ENCODE results near the gene SYT1.

Gene SYT1

DNA sequence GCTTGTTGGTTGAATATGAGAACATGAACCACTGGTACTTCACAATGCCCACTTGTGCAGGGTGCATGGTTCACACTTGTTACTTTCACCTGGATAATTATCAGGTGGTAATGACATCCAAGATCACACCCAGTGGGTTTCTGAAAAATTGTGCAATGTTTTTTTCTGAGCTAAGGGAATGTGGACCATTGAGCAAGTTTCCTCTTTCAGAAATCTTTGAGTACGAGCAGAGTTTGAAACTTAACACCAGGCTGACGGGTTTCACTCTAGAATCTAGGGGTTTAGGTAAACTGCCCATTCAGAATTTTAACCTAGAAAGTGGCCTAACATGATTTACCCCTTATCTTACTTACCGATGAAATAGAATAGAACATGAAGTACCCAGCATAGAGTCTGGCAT is 436.6 kb downstream of the SYT1 start:
- DNase-seq: no peak

DNA sequence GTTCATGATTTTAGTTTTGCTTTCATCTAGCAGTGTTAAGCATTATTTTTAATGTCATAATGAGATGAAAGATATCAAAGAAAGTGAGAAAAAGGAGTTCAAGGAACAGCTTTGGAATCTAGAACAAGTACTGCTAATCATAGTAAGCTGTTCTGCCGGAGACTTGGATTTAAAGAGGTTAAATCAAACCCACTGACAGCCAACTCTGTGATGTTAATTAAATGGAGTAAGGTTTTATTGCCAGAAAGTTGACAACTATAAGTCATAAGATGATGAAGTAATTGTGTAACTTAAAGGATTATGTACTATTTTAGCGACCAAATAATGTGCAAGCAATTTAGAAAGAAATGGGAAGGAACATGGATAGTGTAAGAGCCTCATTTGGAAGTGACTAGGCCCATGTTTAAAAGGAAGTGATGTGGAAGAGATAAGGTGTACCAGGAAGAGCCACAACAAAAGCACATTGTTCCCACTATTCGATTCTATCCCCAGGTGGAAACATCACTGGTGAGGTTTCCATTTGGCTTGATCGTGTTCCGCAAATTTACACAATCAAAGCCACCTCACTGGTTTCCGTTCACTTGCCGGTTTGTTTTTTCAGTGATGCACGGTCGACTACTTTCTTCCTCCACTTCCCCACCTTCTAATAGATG is 437.7 kb downstream of the SYT1 start:
- no peak for DNase-seq

DNA sequence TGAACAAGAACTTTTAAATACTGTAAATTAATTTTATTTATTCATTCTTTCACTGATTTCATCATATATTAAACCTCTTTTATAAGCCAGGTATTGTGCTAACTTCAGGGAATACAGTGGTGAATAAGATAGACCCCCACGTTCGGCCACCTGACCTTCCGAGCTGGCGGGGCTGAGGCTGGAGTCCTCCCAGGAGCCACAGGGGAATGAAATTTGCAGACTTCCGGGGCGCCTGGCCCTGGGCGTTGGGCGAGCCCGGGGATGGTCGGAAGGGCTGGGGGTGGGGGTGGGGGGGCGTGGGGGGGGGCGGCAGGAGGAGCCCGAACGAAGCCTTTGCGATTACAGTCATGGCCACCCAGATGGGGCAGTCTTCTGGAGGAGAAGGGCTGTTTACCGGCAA is 442.8 kb downstream of the SYT1 start:
- no peak for DNase-seq

GRCh38 chr12:79309039-79309438 is 444.5 kb downstream of the SYT1 start:
- no peak for DNase-seq

GRCh38 chr12:79317179-79317847 is 452.7 kb downstream of the SYT1 start:
- no peak for DNase-seq

DNA sequence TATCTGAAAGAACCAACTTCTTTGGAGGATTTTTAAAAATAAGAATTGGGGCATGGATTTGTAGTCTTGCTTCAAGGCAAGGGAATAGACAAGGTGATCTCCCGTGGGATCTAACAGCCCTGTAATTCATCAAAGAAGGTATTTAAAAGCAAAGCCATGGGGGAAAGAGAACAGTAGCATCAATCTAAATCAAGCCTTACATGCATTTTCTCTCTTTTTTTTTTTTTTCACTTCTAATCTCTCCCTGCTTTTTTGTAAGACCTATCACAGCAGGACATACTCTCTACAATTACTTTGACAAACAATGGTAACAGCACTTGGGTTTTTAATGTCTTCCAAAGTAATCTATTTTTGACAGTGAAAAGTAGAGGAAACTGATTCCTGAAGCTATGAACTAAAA is 458.3 kb downstream of the SYT1 start:
- DNase-seq: no peak

DNA sequence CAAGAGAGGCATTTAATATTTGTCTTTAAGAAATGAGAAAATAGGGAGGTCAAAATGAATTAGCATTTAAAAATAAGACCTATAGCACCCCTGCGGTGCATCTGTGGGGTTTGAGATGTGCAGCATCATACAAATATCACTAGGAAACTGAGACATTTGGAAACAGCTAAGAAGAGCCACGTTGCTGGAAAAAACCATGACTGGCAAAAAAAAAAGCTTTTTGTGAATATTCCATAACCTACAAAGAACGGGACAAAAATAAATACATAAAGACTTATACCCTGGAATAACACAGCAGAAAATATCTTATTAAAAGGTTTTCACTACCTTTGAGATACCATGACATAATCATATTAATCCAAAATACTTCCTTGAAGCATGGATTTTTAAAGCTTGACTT is 460.0 kb downstream of the SYT1 start:
- no peak for DNase-seq

DNA sequence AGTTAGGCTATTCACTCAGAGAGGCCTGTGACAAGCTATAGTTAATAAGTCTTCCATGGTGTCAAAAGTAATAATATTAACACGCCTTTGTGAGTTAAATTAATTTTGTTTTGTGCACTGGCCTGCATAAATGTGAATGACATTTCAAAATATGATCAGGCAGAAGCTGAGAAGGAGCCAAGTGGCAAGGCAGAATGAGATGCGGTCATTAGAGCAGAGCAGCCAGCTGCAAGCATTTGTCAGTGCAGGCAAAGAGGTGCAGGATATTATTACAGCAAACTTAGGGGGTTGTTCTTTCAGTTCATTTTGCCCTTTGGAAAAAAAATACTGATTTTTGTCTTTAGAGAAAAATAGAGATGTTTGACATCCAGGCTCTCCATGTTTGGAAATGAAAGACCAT is 461.6 kb downstream of the SYT1 start:
- no peak for DNase-seq

DNA sequence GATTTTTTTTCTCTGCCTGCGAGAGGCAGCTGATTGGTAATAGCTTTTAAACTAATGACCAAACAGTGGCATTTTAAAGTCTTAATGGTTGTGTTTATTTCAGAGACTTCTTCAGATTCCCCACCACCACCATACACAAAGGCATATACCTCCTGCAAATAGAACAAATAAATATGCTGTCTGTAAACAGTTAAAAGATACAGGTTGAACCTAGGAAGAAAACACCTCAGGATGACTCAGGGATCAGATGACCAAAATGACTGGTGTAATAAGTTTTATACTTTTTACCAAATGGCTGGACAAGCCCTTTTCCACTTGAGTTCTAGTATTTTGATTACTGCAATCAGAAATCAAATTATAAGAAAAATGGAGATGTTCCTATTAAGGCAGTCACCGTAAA is 462.1 kb downstream of the SYT1 start:
- no peak for DNase-seq

DNA sequence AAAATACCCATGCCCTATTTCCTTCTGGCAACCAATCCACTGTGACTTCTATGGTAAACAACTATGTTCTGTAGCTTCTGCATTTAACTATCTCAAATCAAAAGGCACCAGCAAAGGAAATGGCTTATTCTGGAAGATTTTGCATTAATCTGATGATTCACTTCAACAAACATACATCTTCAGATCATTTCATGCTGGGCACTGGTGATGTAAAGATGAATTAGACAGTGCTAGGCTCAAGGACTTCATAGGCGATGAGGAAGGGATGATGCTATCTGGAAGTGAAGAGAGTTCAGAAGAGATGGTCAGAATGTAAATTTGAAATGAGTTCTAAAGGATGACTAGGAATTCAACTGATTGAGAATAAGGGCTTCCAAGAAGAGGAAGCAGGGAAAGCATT is 462.9 kb downstream of the SYT1 start:
- DNase-seq: no peak

- DNase-seq: no peak
These were observed 465.4 kb downstream of the SYT1 start for GRCh38 chr12:79329933-79330332.

DNA sequence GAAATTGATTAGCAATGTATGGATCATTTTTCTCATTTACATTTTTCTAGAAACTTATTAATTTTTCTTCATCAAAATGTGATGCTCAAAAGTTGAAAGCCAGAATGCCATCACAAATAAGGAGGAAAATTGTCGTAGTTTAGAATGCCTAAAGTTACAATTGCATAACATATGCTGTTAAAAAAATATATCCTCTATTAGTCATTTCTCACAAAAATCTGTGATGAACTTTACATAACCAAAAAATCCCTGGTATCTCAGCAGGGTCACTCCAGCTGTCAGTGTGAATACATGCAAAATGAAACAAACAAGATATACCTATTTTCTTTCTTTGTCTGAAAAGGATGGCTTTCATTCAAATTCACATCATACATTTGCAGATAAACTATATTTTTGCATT is 467.3 kb downstream of the SYT1 start:
- DNase-seq: no peak

DNA sequence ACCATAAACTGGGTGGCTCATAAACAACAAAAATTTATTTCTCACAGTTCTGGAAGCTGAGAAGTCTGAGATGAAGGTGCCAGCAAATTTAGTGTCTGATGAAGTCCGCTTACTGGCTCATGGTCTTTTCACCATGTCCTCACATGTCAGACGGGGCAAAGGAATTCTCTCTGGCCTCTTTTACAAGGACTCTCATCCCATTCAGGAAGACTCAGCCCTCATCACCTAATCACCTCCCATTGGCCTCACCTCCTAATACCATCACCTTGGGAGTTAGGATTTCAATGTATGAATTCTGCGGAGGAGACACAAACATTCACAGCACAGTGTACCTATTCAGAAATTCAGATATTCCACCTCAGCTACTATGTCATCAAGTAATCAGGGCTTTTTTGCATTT is 468.6 kb downstream of the SYT1 start:
- DNase-seq: no peak

GRCh38 chr12:79337662-79338290 is 473.2 kb downstream of the SYT1 start:
- no peak for DNase-seq

DNA sequence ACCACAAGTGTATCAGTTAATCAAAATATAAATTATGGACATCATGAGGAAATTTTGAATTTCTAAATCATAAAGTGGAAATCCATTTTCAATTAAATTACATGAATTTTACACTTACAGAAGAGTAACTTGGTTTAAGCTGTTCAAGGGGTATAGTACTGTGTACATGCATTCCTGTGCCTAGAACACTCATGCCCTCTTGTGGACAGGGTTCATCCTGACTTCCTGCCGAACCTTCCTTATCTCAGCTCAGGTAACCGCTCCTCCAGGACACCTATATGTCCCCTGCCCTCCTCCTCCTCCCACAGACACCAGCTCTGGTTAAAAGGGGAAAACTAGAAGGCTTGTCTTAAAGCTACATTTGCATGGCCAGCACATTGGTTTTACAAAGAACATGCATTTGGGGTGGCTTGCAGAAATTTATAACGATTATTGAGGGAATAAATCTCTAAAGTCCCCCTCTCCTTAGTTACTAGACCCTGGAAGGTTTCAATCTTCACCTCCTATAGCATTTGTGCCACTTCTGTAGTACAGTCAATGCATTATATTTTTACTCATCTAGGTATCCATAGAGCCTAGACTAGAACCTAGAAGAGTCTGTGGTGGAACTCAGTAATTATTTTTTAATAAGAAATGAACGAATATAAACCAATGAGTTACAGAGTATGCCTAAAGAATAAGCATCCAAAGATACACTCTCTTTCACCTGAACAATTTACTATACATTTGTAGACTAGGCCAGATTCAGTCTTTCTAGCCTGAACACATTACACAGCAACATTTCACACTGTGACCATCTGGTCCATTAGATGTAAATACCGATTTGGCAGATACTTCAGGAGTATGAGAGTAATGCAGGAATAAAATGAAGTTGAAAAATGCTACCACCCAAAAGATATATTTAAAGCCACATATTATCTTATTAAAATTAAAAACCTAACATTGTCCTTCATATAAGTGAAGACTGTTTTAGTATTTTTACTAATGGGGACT is 480.6 kb downstream of the SYT1 start:
- no peak for DNase-seq

GRCh38 chr12:79347866-79348265 is 483.3 kb downstream of the SYT1 start:
- no peak for DNase-seq

GRCh38 chr12:79351251-79351650 is 486.7 kb downstream of the SYT1 start:
- DNase-seq: no peak

GRCh38 chr12:79356216-79356615 is 491.6 kb downstream of the SYT1 start:
- no peak for DNase-seq

- no peak for DNase-seq
These were observed 492.5 kb downstream of the SYT1 start for GRCh38 chr12:79357048-79357447.

DNA sequence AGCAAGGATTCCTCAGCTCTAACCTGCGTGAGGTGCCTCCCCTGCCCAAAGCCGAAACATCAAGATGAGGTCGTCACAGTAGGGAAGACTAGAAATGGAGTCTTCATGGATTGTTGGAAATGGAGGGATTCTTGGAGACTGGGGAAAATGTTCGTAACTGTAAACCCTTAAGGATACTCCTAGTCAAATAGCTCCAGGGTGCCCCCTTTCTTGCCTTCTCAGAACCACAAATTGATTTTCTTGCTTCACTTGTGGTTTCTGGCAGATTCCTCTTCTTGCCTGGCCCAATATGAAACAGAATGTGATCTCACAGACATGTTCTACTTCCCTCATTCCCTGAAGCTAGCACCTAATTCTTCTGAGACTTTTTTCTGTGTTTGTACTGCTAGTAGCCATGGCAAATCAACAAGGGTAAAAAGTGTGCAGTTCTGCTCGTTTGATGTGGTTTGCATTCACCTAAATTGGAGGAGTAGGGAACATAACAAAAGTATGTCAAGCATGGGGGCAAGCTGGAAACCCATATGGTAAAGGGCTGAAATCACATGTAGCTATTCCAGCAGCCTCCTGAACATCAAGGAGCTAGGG is 494.2 kb downstream of the SYT1 start:
- DNase-seq: no peak

DNA sequence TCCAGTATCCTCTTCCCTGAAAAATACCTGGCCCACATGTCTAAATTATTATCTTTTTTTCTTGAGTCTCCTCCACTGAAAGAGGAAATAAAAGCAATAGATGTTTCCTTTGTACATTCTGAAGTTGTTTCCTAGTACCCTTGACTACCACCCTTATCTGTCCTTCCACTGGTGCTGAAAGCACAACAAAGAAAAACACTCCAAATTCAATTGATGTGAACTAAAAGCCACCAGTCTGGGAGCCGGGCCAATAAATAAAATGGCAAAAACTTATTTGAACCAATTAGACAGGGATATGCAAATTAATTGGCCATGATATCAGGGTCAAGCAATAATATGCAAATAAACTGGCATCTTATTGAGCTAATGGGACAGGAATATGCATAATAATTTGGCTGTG is 495.7 kb downstream of the SYT1 start:
- no peak for DNase-seq

DNA sequence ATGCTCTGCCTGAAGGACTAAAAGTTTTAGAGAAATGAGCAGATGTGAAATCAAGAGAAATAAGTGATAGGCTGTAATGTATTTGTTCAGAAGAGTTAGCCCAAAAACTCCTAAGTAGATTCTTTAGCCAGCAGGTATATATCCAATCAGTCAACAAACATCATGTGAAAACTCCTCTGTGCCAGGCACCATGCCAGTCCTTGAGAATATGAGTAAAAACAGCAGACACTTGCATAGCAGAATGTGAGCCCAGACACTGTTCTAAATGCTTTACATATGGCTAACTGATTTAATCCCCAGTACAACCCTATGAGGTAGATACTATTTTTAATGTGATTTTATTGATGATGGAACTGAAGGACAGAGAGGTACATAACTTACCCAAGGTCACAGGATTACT is 496.4 kb downstream of the SYT1 start:
- no peak for DNase-seq

DNA sequence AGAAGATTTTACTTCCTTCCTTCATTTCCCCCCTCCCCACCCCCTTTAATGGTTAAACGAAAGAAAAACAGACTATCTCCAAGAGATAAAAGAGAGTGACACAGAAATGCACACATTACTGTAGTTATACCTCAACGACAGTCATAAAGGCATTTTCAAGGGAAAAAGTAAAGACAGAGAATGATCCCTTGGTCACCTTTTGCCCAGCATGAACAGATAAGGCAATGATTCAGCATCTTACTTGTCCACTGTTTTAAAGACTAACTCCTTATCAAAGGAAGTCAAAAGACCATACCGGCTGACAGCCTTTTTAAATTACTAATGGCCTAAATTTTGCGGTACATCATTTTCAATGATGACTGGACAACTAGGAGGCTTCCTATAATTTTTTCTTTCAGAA is 499.6 kb downstream of the SYT1 start:
- DNase-seq: no peak

Data from stimulated activated CD4-positive, alpha-beta T cell treated with anti-CD3 and anti-CD28 coated beads, Interleukin-12 subunit alpha, Interleukin-12 subunit beta, amount 100 ng/mL, for 4 hours (primary cell).